HL-60 (cell line): ENCODE measurements around the gene SMIM3.

Experiments used
- POLR2AphosphoS5 ChIP-seq: IDR thresholded peaks from 2 replicates; pipeline ENCODE4 v1.6.1; 2012; ENCODE audit warnings: low read depth
- SPI1 ChIP-seq: IDR thresholded peaks from 2 replicates; pipeline ENCODE4 v1.6.1; 2012; ENCODE audit warnings: low read depth, mild to moderate bottlenecking, borderline replicate concordance
- TF ChIP-seq, protein P1 (sequence below): IDR thresholded peaks from one replicate; pipeline ENCODE4 v1.5.1; 2011; ENCODE audit warnings: low read length, control low read depth, inconsistent platforms; ENCODE audit not compliant: insufficient read depth
- TF ChIP-seq, protein P2 (sequence below): IDR thresholded peaks from 2 replicates; pipeline ENCODE4 v1.6.1; 2012; ENCODE audit warnings: low read depth; ENCODE audit not compliant: insufficient replicate concordance

GRCh38 chr5:150765011-150765798 is 13.4 kb upstream of the SMIM3 start:
- TF ChIP-seq, protein P1, sequence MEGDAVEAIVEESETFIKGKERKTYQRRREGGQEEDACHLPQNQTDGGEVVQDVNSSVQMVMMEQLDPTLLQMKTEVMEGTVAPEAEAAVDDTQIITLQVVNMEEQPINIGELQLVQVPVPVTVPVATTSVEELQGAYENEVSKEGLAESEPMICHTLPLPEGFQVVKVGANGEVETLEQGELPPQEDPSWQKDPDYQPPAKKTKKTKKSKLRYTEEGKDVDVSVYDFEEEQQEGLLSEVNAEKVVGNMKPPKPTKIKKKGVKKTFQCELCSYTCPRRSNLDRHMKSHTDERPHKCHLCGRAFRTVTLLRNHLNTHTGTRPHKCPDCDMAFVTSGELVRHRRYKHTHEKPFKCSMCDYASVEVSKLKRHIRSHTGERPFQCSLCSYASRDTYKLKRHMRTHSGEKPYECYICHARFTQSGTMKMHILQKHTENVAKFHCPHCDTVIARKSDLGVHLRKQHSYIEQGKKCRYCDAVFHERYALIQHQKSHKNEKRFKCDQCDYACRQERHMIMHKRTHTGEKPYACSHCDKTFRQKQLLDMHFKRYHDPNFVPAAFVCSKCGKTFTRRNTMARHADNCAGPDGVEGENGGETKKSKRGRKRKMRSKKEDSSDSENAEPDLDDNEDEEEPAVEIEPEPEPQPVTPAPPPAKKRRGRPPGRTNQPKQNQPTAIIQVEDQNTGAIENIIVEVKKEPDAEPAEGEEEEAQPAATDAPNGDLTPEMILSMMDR = no peak
- TF ChIP-seq POLR2AphosphoS5 (no peak), SPI1 (peak; percentile 75; the same call in 1 of the 2 replicates)
- TF ChIP-seq, protein P2, sequence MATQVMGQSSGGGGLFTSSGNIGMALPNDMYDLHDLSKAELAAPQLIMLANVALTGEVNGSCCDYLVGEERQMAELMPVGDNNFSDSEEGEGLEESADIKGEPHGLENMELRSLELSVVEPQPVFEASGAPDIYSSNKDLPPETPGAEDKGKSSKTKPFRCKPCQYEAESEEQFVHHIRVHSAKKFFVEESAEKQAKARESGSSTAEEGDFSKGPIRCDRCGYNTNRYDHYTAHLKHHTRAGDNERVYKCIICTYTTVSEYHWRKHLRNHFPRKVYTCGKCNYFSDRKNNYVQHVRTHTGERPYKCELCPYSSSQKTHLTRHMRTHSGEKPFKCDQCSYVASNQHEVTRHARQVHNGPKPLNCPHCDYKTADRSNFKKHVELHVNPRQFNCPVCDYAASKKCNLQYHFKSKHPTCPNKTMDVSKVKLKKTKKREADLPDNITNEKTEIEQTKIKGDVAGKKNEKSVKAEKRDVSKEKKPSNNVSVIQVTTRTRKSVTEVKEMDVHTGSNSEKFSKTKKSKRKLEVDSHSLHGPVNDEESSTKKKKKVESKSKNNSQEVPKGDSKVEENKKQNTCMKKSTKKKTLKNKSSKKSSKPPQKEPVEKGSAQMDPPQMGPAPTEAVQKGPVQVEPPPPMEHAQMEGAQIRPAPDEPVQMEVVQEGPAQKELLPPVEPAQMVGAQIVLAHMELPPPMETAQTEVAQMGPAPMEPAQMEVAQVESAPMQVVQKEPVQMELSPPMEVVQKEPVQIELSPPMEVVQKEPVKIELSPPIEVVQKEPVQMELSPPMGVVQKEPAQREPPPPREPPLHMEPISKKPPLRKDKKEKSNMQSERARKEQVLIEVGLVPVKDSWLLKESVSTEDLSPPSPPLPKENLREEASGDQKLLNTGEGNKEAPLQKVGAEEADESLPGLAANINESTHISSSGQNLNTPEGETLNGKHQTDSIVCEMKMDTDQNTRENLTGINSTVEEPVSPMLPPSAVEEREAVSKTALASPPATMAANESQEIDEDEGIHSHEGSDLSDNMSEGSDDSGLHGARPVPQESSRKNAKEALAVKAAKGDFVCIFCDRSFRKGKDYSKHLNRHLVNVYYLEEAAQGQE = no peak
